Left kidney (tissue), 8 donors: ENCODE data around the gene SCUBE2. TPM values are rescaled to one million over a fixed set of nuclear protein-coding genes. Genes with fewer than 3 reads are reported as not detected.

ENCODE experiments used
- DNase-seq: peaks from one replicate; pipeline ENCODE4 v3.0.0-alpha.2; 2013
- long read RNA-seq, 8 donors: transcript quantifications; one replicate each; lab custom pipeline, GENCODE V29; 2026
- polyA plus RNA-seq: library from polyadenylated mRNA; unstranded; fragments of 120-200 nt; gene quantifications from one replicate; pipeline ENCODE4 v1.2.1, GENCODE V29; 2013; ENCODE audit not compliant: insufficient read length

Gene SCUBE2
- 6.8 TPM for polyA plus RNA-seq
- long read RNA-seq, donor 1, result 0 reads
- long read RNA-seq, donor 2, result 0 reads
- long read RNA-seq, donor 3, result 0 reads
- long read RNA-seq, donor 4, result 0 reads
- long read RNA-seq, donor 5, full-length matches to known transcripts, result 2 of 2 reads
- long read RNA-seq, donor 5, partial matches to known transcripts, result 0 of 2 reads
- long read RNA-seq, donor 5, other reads (novel, unspliced or antisense), result 0 of 2 reads
- long read RNA-seq, donor 6, result 0 reads
- long read RNA-seq, donor 7, result 0 reads
- long read RNA-seq, donor 8, full-length matches to known transcripts, result 2 of 2 reads
- long read RNA-seq, donor 8, partial matches to known transcripts, result 0 of 2 reads
- long read RNA-seq, donor 8, other reads (novel, unspliced or antisense), result 0 of 2 reads

DNA sequence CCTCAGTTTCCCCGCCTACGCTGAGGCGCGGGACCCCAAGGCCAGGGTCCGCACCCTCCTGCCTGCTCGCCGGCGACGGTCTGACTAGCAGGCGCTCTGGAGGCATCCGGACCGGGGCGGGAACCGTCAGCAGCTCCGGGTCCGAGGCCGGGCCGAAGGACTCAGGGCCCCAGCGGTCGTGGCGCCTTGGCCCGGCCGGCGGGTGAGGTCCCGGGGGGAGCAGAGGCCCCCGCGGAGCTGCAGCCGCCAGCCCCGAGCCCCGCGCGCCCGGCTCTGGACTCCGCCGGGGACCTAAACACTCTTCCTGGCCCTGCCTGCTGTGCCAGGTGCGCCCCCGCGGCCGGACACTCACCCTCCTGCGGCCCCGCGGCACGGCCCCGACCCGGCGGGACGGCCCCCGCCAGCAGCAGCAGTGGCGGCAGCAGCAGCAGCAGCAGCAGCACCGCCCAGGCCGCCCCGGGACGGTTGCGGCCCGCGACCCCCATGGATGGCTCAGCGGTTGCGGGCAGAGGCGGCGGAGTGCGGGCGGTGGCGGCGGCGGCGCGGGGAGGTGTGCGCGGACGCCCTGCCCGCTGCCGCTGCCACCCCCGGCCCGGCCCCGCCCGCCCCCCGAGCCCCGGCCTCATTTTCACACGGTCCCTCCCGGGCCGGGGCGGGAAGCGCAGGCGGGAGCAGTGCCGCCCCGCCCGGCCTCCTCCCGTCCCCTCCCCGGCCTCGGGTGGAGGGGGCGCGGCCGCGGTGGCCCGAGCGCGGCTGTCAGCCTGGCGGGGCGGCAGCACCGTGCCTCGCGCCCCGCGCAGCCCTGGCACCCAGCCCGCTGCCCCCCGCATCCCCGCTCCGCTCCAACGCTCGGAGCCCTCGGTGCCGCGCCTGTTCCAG lies at the start of gene SCUBE2:
Gene SCUBE2, minus strand, starts transcription at position 556 of the 879 bp plus-strand sequence. Its CDS starts 71 bp downstream, at position 485.
- DNase-seq, result no peak

DNA sequence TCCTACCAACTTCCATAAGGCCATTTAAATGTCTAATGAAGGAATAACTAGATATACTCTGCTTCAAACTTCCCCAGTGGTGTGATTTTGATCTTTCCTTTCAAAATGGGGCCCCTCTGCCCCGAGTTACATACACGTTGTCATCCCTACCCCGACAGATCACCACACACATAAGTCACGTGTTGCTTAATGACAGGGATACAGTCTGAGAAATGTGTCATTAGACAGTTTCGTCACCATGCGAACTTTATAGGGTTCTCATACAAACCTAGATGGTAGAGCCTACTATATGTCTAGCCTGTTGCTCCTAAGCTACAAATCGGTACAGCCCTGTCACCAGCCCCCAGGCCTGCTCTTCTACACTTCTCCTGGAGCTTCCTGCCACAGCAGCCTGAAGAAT lies 49.8 kb upstream of the SCUBE2 start:
- DNase-seq, result no peak

DNA sequence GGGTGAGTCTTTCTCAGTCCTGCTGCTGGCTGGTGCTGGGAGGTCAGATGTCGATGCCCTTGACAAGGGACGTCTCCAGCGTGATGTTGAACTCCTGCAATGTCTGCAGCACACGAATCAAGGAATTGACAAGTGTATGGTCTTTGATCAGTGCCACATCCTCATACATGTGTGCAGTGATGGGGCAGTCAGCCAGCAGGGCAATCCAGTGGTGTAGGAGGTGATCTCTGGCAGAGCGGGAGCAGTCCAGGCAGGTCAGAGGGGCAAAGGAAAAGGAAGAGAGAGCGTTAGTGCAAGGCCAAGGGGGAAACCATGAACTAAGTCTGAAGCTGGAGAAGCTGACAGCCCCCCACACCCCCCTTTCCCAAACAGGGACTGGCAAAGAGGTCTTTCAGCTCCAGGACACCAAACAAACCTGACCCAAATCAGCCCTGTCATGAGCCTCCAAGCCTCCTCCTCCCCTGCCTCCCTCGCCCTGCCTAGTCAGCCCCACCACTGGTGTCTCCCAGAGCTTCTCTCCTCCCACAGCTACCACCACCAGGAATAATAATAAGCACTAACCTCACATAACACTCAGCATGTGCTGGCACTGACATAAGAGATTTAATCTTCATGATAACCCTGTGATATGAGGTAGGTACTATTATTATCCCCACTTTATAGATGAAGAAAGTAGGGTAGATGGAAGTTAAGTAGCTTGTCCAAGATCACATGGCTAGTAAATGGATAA lies 48.4 kb upstream of the SCUBE2 start:
- no peak for DNase-seq

DNA sequence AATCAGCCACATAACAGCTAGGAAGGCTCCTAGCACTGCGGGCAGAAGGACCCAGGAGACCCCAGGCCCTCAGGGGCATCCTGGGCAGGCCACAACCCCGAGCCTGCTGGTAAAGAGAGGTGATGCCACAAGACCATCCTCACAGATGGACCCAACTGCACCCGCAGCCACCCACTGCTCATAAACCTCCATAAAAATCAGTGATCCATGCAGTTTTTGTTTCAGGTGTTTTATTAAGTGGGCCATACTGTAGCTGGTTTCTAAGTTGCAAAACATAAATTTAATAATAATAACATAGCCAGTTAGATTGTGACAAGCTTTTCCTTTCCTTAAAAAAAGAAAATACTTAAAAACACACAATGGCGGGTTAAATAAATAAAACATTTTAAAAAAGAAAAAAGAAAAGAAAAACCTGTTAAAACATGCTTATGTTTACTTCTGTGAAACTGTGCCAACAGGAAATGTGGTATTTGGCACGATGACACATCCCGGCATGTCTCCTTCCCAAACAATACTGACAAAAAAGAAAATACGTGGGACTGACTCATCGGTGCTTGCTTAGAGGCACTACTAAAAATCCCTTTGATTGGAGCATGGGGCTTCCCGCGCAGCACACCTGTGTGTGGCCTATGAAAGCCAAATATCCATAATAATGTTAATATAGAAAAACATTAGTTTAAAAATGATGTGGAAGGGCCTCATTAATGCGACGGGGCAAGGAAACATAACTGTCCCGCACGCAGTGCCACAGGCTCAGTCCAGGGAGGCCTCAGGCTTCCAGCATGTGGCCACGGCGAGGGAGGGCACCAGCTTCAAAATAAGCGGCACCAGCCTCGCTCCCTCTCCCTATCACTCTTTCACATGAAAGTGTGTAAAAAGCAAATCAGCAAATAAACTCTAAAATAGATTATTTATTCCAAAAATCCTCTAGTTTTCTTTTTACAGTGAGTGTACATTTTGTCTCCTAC lies 47.5 kb upstream of the SCUBE2 start:
- no peak for DNase-seq

DNA sequence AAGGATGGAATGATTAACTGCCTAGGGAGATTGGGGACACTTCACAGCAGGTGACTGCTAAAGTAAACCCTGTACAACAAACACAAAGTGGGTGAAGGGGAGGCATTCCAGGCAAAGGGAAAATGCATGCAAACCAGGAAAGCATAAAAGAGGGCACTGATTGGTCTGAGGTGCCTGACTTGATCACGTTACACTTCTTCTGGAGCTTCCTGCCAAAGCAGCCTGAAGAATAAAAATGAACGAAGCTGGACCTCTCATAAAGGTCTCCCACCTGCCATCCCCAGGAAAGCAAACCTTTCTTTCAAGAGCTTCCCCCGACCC lies 46.7 kb upstream of the SCUBE2 start:
- no peak for DNase-seq

DNA sequence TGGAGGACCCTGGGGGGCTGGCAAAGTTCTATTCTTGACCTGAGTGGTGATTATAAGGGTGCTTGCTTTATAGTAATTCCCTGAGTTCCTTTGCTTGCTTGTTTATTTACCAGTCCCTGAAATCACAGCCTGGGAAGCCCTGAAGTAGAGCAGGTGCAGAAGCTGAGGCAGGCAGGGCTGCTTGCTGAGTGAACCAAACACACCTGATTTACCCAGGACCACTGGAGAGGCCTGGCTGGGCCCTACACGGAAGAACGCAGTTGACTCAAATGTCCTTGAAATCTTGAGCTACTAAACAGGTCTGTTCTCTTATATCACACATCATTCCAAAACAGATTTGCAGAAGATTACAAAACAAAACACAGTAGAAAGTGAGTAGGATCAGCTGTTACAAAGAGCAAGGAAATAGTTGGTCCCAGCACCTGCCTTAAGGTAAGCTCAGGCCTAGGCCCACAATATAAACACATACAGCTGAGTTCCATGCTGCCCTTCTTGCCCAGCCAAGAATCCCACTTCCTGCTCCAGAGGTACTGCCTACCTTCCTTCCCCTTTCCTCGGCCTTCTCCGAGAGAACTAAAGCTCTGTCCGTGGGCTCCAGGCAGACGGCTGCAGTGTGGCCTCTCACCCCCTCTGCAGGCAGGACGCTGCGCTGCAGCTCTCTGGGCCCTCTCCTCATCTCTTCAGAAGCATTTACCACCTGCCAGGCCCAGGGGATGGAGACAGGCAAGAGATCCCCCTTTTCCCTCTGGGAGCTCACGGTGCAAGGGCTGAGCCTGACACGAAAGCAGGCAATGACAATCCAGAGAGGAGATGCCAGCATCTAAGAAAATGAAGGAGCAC lies 46.1 kb upstream of the SCUBE2 start:
- peak; percentile 69 for DNase-seq

DNA sequence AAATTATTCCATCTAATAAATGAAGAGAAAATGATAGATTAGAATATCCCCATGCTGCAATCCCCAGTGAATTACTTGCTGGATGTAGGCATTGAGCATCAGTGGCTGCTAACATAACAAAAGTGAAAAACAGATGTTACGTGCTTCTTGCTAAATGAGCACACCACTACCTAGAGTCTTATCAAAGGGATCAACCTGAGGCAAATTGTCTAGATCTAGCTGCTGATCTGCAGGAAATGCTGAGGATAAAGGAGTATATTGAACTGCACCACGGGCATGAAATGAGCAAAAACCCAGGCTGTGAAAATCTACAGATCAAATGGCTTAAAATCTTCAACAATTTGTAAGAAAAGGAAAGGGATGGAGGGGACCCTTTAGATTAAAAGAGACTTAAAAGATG lies 45.3 kb upstream of the SCUBE2 start:
- DNase-seq, result no peak

DNA sequence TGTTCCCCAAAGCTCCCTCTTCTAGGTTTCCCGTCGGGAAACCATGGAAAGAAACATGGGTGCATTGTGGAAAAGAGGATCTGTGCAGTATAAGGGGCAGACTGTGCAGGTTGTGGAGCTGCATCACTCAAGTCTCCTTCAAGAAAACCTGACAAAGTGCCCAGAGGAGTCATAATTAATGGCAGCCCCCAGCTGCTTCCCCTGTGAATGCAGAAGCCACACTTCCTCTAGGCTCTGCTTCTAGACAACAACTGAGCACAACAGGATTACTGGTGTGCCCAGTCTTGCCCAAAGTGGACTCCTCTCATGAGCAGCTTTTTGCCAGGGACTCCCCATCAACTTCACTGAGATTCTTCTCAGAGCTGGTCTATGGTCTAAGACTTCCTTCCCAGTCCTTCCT lies 42.6 kb upstream of the SCUBE2 start:
- no peak for DNase-seq

DNA sequence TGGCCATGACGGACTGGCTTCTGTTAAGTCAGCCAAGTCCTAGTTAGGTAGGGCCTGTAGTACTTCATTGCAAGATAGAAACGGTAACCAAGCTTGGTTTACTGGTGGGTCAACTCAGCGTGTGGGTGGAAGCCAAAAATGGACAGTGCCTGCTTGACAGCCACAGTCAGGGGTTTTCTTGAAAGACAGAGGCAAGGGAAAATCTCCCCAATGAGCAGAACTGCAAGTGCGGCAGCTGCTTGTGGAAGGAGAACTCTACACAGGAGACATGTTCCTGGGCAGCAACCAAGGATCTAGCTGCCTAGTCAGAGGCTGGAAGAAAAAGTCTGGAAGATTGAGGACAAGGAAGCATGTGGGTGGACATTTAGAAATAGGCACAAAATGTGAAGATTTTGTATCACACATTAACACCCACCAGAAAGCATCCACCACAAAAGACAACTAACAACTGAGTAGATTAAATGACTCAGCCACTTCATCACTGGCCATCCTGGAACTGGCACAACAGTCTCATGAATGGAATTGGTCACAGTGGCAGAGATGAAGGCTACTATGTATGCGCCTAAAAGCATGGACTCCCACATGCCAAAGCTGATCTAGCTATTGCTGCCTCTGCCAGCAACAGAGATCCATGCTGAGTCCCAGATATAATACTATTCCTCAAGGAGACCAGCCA lies 40.9 kb upstream of the SCUBE2 start:
- no peak for DNase-seq

DNA sequence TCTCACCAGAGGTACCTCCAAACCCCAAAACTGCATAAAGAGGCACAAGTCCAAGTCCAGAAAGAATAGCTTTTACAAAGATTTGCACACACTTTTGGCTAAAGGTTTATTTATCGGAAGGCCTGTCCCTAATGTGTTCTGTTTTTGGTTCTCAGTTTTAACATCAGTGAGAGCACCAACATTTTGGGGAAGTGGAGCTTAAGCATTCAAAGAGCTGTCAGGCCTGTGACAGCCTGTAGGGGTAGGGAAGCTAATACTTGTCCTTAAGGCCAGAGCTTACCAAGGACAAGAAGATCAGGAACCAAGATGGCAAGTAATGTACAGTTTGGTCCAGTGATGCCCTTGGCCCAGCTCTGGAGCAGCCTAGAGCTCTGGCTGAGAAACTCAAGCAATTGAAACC lies 38.9 kb upstream of the SCUBE2 start:
- no peak for DNase-seq

DNA sequence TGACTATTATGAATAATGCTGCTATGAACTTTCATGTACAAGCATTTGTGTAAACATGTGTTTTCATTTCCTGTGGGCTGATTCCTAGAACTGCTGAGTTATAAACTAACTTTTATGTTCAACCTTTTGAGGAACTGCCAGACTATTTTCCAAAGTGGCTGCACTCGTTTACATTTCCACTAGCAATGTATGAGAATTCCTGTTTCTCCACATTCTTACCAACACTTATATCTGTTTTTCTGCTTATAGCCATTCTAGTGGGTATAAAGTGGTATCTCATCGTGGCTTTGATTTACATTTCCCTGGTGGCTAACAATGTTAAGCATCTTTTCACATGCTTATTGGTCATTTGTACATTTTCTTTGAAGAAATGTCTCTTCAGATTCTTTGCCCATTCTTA lies 35.2 kb upstream of the SCUBE2 start:
- no peak for DNase-seq

DNA sequence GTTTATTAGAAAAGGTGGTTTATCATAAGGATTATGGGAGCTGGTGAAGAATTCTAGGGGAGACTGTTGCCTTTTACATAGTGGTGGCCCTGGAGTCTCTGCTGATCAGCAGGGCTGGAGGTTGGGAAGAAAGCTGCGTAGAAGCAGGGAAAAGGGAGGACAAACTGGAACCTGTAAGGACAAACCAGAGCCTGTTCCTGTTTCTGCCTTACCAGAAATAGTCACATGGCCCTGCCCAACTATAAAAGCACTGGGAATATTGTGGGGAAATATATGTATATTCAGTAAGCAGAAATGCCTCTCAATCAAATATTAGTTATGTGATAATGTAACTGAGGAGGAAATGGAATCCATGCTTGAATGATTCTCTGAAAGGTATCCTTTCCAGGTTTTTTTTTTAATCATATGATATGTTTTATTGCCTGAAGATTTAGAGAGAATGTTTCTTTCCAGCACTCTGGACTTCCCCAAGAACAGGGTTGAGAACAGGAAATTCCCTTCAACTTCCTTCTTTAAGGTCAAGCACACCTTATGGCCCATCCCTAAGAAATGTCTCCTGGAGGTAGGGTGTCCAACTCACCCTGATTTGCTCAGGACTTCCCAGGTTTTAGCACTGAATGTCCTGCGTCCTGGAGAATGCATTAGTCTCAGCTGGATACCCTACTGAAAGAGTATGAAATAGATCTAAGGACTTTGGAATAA lies 33.9 kb upstream of the SCUBE2 start:
- no peak for DNase-seq

DNA sequence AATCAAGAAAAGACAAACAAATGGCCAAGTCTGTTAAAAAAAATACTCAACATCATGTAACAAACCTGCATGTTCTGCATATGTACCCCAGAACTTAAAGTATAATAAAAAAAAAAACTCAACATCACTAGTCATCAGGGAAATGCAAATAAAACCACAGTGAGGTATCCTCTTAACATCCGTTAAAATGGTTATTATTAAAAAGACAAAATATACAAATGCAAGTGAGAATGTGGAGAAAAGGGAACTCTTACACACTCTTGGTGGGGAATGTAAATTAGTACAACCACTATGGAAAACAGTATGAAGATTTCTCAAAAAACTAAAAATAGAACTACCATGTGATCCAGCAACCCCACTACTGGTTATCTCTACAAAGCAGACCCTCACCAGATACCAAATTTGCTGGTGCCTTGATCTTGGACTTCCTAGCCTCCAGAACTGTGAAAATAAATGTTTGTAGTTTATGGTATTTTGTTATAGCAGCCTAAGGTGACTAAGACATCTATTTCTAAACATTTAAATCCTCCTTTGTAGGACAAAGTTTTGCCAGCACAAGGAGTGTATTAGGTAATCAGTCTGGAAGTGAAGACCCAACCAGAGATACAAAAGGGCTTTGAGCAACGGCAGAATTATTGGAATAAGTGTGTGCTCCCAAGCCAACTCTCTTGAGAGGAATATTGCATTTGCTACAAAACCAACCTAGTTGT lies 32.4 kb upstream of the SCUBE2 start:
- no peak for DNase-seq

DNA sequence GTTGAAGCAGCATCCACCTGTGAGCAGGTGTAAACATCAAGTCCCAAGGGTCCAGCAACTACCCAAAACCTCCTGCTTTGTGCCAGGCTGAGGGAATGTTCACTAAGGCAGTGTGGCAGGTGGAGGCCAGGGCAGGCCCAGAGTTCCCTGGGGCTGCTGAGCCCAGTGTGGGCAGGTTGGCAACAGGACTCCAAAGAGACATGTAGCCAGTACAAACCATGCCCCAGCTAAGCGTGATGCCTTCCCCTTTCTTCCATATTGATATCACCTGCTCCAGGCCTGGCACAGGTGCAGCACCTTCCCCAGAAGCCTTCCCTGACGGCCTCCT lies 30.0 kb upstream of the SCUBE2 start:
- DNase-seq, result no peak

DNA sequence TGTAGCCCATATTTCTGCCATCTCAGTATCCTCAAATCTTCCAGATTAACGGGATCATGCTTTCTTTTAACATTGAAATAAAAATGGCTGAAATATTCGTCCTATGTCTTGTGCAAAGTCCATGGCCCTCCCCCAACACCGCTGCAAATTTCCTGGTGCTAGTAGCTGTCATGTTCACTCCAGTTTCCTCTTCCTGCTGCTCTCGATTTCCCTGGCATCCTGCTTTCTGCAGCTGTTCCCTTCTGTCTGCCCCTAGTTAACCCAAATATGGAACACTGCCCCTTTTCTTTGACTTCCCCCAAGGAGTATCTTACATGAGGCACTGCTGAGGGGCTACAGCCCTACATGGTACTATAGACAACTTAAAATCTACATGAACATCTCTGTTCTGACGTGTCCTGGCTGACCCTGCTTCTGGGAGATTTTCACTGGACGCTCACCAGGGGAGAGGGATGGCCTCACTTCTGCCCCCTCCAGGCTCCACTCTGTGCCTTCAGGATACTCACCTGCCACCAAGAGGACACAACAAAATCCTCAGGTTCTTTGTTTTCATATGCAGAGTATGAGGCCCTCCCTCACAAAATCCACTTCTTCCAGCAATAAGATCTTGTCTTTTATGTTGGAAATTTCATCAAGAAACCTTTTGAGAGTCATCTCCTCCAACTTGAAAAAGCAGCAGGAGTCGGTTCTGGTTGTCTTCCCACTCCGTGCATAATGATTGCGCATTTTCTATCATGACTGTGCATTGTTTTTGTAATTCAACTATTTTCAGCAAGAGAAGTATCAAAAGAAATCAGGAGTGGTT lies 29.5 kb upstream of the SCUBE2 start:
- no peak for DNase-seq

DNA sequence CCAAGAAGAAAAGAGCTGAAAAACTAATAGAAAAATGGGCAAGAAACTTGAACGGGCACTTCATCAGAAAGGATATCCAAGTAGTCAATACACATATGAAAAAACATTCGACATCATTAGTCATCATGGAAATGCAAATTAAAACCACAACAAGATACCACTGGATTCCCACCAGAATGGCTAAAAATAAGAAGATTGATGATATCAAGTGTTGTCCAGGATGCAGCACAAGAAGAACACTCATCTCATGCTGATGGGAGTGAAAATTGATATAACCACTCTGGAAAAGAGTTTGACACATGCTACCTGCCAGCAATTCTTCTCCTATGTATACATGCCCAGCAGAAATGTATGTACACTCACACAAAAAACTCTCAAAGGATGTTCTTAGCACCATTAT lies 26.9 kb upstream of the SCUBE2 start:
- DNase-seq, result no peak

DNA sequence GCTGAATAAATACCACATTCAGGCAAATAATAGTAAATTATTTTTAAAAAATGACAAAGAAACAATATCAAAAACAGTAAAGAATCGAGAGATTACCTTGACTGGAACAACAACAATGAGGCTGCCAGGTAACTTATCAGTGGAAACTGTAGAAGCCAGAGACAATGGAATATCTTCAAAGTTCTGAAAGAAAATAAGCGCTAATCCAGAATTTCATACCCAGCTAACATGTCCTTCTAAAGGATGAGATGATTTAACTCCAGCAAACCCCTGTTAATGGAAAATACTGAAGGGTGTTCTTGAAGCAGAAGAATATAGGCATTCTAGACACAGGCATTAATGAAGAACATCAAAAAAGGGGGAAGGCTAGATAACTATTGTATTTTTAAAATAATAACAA lies 20.7 kb upstream of the SCUBE2 start:
- no peak for DNase-seq
